NB4 (cell line): ENCODE data around the gene FOCAD.

Experiments
- DNase-seq: peaks from one replicate; pipeline ENCODE4 v3.0.0; 2010; ENCODE audit warnings: low read depth
- H3K4me3 ChIP-seq: one replicate; pipeline ENCODE4 v1.5.1; 2011; ENCODE audit warnings: mild to moderate bottlenecking, low read depth, low read length, moderate library complexity
- CTCF ChIP-seq: IDR thresholded peaks from one replicate; pipeline ENCODE4 v1.5.1; 2012; ENCODE audit warnings: low read depth, low read length
- MAX ChIP-seq: IDR thresholded peaks from 2 replicates; pipeline ENCODE4 v1.6.1; 2011; ENCODE audit warnings: low read depth, low read length
- MYC ChIP-seq: IDR thresholded peaks from 2 replicates; pipeline ENCODE4 v1.6.1; 2011; ENCODE audit warnings: low read depth, low read length
- POLR2A ChIP-seq: IDR thresholded peaks from 2 replicates; pipeline ENCODE4 v1.6.1; 2011; ENCODE audit warnings: mild to moderate bottlenecking; ENCODE audit not compliant: insufficient read length; ENCODE audit errors: extremely low read depth

FOCAD gene

GRCh38 chr9:20782289-20782688, 98.2 kb downstream of the FOCAD start:
- DNase-seq: no peak
- no peak overlapping the region for H3K4me3 ChIP-seq
- TF ChIP-seq MAX: no peak
- no peak for TF ChIP-seq CTCF
- TF ChIP-seq MYC: no peak
- no peak for TF ChIP-seq POLR2A

GRCh38 chr9:20783057-20784038, 99.3 kb downstream of the FOCAD start:
- TF ChIP-seq MAX: no peak

GRCh38 chr9:20784196-20784595, 100.1 kb downstream of the FOCAD start:
- H3K4me3 ChIP-seq: no peak overlapping the region
- no peak for DNase-seq
- TF ChIP-seq POLR2A (no peak), MAX (no peak)

More at GRCh38 chr9:20783057-20784038, 99.3 kb downstream of the FOCAD start:
- no peak for DNase-seq
- no peak overlapping the region for H3K4me3 ChIP-seq

GRCh38 chr9:20786807-20787206, 102.7 kb downstream of the FOCAD start:
- no peak for TF ChIP-seq MYC
- TF ChIP-seq CTCF: no peak
- TF ChIP-seq MAX: no peak
- no peak for TF ChIP-seq POLR2A
- DNase-seq: no peak
- H3K4me3 ChIP-seq: no peak overlapping the region

GRCh38 chr9:20788526-20789451, 104.7 kb downstream of the FOCAD start:
- no peak for DNase-seq
- no peak for TF ChIP-seq MAX
- no peak for TF ChIP-seq POLR2A
- TF ChIP-seq CTCF: no peak
- no peak overlapping the region for H3K4me3 ChIP-seq

GRCh38 chr9:20790721-20791120, 106.7 kb downstream of the FOCAD start:
- TF ChIP-seq CTCF: no peak
- H3K4me3 ChIP-seq: no peak overlapping the region
- DNase-seq: no peak
